Measurements from ENCODE around the gene LAIR1. TPM values are rescaled to one million over a fixed set of nuclear protein-coding genes. Genes with fewer than 3 reads are reported as not detected.
"Not testable (repeated sequence)": the region's sequence is repeated elsewhere in the genome, so short reads cannot be mapped to it uniquely, and the experiment has no call there.

The LAIR1 gene
- total RNA-seq, 2 donors from 2014 or later, result 2.2 to 15.6 TPM

DNA sequence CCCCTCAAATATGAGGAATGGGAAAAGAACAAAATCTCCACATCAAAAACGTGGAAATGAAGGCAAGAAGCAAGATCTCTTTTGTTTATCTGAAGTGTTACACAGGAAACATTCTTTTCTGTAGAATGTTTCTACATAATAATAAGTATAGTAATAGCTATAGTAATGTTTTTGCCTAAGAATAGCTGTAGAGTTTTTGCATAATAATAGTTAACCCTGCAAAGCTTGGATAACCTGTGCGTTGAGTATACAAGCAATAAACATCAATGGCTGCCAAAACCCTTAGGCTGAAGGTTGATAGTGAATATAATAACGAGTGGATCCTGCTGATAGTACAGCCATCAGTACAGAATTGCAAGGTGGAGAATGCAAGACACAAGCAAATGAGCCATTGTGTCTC lies 40.7 kb downstream of the LAIR1 start:
- no peaks in the 10 kb centered on the region for H3K9me3 Mint-ChIP-seq
- H3K27me3 Mint-ChIP-seq, result peaks cover 28% of the 10 kb centered on the region
- H3K4me1 Mint-ChIP-seq, result peaks cover 8% of the 10 kb centered on the region
- no peaks in the 10 kb centered on the region for H3K36me3 Mint-ChIP-seq (ENCODE audit: low read depth)
- no peak for ATAC-seq (replicated peaks)
- no peak overlapping the region for H3K4me3 Mint-ChIP-seq
- H3K27ac Mint-ChIP-seq, result no peak overlapping the region

DNA sequence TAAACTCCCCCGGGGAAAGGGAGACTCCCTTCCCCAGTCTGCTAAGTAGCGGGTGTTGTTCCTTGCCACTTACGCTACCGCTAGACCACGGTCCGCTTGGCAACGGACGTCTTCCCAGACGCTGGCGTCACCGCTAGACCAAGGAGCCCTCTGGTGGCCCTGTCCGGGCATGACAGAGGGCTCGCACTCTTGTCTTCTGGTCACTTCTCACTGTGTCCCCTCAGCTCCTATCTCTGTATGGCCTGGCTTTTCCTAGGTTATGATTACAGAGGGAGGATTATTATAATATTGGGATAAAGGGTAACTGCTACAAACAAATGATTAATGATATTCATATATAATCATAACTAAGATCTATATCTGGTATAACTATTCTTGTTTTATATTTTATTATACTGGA lies 41.8 kb downstream of the LAIR1 start:
- not testable (repeated sequence) for H3K36me3 Mint-ChIP-seq (ENCODE audit: low read depth); H3K27ac Mint-ChIP-seq; H3K9me3 Mint-ChIP-seq; H3K4me3 Mint-ChIP-seq; H3K4me1 Mint-ChIP-seq; ATAC-seq (replicated peaks)
- peaks cover 28% of the 10 kb centered on the region for H3K27me3 Mint-ChIP-seq

DNA sequence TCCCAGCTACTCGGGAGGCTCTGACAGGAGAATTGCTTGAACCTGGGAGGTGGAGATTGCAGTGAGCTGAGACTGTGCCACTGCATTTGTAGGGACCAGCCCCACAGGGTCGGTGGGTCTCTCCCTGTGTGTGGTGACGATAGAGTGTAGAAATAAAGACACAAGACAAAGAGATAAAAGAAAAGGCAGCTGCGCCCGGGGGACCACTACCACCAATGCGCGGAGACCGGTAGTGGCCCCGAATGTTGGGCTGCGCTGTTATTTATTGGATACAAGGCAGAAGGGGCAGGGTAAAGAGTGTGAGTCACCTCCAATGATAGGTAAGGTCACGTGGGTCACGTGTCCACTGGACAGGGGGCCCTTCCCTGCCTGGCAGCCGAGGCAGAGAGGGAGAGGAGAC lies 42.4 kb downstream of the LAIR1 start:
- not testable (repeated sequence) for H3K4me3 Mint-ChIP-seq; H3K4me1 Mint-ChIP-seq; H3K27ac Mint-ChIP-seq; H3K36me3 Mint-ChIP-seq (ENCODE audit: low read depth); H3K9me3 Mint-ChIP-seq; ATAC-seq (replicated peaks)
- H3K27me3 Mint-ChIP-seq, result peaks cover 32% of the 10 kb centered on the region

DNA sequence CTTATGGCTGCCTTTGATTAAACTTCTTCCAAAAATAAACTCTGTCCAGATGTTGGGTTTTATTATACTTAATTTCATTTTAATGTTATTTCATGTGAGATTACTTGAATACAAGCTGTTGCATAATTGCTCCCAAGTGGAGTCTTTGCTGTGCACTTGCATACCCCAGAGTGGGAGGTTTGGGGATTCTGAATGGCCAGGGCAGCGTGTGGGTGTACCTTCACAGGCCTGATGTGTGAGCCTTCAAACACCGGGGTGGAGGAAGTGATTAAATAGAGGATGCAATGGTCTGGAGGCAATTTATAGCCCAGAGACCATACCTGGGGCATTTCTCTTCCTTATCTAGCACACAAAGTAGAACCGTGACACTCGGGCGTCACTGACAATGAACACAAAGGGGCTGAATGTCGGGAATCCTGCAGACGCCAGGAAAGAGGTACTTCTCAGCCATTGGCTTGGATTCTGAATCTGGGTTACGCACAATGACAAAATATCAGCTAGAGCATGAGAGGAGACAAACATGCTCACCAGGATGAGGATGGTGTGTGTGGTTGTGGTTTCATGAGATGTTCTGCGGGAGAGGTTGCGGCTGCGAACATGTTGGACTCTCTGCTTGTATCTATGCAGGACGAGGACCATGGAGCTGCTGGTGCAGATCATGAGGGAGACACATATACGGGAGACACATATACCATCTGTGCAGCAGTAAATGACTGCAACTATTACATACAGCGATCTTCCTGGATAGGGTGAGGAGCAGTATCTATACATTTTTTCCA lies 44.6 kb downstream of the LAIR1 start:
- H3K9me3 Mint-ChIP-seq, result no peaks in the 10 kb centered on the region
- no peak overlapping the region for H3K27ac Mint-ChIP-seq
- ATAC-seq (replicated peaks), result no peak
- no peaks in the 10 kb centered on the region for H3K36me3 Mint-ChIP-seq (ENCODE audit: low read depth)
- no peaks in the 10 kb centered on the region for H3K4me1 Mint-ChIP-seq
- H3K27me3 Mint-ChIP-seq, result peaks cover 31% of the 10 kb centered on the region
- no peak overlapping the region for H3K4me3 Mint-ChIP-seq

DNA sequence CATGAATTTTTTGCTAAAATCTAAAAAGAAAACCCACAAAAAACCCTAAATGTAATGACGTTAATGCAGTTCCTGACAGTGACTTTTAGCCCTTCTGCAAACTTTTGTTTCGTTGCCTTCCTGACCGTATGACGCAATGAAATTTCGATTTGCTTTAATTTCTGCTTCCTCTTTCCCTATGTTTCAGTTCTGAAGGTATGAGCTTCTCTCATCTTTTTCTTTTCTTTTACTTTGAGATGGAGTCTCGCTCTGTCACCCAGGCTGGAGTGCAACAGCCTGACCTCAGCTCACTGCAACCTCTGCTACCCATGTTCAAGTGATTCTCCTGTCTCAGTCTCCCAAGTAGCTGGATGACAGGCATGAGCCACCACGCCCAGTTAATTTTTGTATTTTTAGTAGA lies 45.7 kb downstream of the LAIR1 start:
- no peak overlapping the region for H3K4me3 Mint-ChIP-seq
- no peaks in the 10 kb centered on the region for H3K4me1 Mint-ChIP-seq
- H3K9me3 Mint-ChIP-seq, result no peaks in the 10 kb centered on the region
- no peak for ATAC-seq (replicated peaks)
- no peak overlapping the region for H3K27ac Mint-ChIP-seq
- H3K27me3 Mint-ChIP-seq, result peaks cover 25% of the 10 kb centered on the region
- no peaks in the 10 kb centered on the region for H3K36me3 Mint-ChIP-seq (ENCODE audit: low read depth)

DNA sequence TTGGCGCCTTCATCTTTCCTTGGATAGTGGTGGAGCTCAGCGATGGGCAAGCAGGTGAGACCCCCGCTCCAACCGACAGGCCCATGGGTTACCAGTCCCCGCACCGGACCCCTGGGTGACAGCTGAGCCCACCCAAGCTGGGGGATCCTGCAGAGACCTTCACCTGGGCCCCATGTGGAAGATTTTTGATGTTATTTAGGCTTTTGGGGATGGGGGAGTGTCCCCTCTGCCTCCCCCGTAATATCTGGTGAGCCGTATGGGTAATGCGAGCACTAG lies 46.8 kb downstream of the LAIR1 start:
- no peaks in the 10 kb centered on the region for H3K4me1 Mint-ChIP-seq
- no peaks in the 10 kb centered on the region for H3K9me3 Mint-ChIP-seq
- peaks cover 29% of the 10 kb centered on the region for H3K27me3 Mint-ChIP-seq

DNA sequence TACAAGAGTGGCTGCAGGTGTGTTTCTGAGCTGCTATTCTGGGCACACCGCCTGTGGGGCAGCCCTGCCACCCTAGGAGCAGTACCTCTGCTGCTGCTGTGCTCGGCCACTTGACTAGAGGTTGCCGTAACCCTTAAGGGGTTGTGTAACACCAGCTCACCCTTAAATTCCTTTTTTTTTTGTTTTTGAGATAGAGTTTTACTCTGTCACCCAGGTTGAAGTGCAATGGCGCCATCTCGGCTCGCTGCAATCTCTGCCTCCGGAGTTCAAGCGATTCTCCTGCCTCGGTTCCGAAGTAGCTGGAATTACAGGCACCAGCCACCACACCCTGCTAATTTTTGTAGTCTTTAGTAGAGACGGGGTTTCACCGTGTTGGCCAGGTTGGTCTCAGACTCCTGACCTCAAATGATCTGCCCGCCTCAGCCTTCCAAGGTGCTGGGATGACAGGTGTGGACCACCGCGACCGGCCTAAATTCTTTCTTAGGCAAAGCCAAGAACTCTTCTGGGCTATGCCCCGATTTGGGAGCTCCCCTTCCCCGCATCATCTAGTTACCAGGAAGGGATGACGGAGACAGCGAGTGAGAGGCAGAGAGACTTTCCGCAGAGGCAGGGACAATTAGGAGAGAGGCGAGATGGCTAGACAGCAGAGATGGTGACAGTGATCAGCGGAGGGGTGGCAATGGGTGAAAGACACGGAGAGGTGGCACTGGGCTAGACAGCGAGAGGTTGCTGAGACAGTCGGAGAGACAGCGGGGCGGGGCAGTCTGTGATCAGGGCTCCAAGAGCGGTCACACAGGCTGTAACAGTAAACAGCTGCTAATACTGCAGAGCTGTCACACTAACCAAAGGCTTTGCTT lies 47.4 kb downstream of the LAIR1 start:
- H3K9me3 Mint-ChIP-seq, result no peaks in the 10 kb centered on the region
- ATAC-seq (replicated peaks), result no peak
- no peaks in the 10 kb centered on the region for H3K36me3 Mint-ChIP-seq (ENCODE audit: low read depth)
- peaks cover 32% of the 10 kb centered on the region for H3K27me3 Mint-ChIP-seq
- H3K4me3 Mint-ChIP-seq, result no peak overlapping the region
- H3K27ac Mint-ChIP-seq, result no peak overlapping the region
- no peaks in the 10 kb centered on the region for H3K4me1 Mint-ChIP-seq

More for the DNA sequence above, 46.8 kb downstream of the LAIR1 start:
- H3K27ac Mint-ChIP-seq, result no peak overlapping the region
- no peak overlapping the region for H3K4me3 Mint-ChIP-seq
- no peak for ATAC-seq (replicated peaks)
- no peaks in the 10 kb centered on the region for H3K36me3 Mint-ChIP-seq (ENCODE audit: low read depth)

DNA sequence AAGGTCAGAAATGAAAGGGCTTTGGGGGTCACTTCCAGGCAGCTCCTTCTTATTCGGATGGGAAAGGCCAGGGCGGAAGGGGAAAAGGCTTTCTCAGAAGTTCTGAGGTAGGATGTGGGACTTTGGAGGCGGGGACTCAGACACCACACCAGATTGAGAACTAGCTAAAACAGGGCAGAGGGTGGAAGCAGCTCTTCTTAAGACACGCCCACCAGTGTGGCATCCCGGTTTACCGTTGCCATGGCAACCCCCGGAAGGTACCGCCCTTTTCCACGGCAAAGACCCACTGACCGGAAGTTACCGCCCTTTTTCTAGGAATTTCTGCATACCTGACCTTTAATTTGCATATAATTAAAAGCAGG lies 48.0 kb downstream of the LAIR1 start:
- Mint-ChIP-seq H3K27me3 (peaks cover 26% of the 10 kb centered on the region), H3K36me3 (ENCODE audit: low read depth) (no peaks in the 10 kb centered on the region), H3K4me1 (no peaks in the 10 kb centered on the region), H3K27ac (no peak overlapping the region), H3K4me3 (no peak overlapping the region), H3K9me3 (no peaks in the 10 kb centered on the region)
- no peak for ATAC-seq (replicated peaks)

DNA sequence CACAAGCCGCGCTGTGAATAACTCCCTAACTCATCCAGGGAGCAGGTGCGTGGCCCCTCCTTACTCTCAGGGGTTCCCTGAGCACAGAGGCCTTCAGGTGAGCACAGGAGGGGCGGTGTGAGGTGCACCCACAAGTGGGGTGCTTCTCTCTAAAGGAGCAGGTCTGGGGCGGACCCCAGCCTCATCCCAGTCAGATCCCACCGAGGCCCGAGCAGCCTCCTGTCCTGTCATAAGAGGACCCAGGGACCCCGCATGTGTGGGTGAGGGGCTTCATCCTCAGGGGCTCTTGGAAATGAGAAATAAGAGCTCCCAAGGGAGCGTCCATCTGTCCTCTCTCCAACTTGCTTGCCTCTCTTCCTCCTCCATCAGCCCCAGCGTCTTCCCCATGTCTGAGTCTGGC lies 48.8 kb downstream of the LAIR1 start:
- H3K9me3 Mint-ChIP-seq, result no peaks in the 10 kb centered on the region
- ATAC-seq (replicated peaks), result no peak
- H3K27ac Mint-ChIP-seq, result no peak overlapping the region
- peaks cover 23% of the 10 kb centered on the region for H3K27me3 Mint-ChIP-seq
- no peaks in the 10 kb centered on the region for H3K36me3 Mint-ChIP-seq (ENCODE audit: low read depth)
- H3K4me3 Mint-ChIP-seq, result no peak overlapping the region
- H3K4me1 Mint-ChIP-seq, result no peaks in the 10 kb centered on the region

DNA sequence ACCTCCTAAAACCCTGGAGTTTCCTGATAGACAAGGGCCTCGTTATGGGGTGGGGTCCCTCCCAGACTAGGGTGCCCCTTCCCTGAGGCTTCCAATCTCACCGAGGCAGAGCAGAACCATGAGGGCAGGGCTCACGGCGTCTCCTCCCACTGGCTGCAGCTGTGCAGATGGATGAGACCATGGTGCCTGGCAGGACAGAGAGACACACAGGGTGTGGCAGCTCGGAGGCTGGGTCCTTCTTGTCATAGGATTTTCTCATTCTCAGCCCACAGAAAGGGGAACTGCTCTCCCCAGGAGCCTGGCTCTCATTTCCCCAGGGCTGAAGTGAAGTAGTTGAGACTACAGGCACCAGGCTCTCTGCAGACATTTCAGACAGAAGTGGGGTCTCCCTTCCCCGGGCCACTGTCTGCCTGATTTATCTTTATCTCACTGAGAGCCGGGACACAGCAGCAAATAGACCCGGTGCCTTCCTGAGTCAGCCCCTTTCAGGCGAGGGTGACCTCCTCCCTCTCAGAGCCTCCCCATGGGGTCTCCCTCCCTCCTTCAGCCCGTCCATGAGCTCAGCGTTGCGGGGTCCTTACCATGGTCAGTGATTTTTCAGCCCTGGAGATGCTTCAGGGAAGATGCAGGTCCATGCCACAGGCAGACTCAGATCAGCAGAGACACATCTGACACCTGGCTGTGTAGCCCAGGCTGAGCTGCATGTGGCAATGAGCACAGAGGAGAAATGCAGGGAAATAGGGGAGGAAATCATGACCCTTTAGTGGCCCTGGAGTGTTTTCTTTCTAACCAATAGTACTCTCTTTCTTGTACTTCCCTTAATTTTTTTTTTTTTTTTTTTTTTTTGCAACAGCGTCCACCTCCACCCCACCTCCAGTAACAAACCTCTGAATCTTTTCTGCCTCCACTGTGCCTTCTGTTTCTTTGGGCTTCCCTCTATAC lies 52.0 kb downstream of the LAIR1 start, which contains the start of gene LILRA5:
Gene LILRA5, minus strand, starts transcription at position 731 of the 942 bp plus-strand sequence. Its CDS starts 147 bp downstream, at position 584.
- Mint-ChIP-seq H3K27me3 (peaks cover 21% of the 10 kb centered on the region), H3K36me3 (ENCODE audit: low read depth) (no peaks in the 10 kb centered on the region)
- no peak for ATAC-seq (replicated peaks)

DNA sequence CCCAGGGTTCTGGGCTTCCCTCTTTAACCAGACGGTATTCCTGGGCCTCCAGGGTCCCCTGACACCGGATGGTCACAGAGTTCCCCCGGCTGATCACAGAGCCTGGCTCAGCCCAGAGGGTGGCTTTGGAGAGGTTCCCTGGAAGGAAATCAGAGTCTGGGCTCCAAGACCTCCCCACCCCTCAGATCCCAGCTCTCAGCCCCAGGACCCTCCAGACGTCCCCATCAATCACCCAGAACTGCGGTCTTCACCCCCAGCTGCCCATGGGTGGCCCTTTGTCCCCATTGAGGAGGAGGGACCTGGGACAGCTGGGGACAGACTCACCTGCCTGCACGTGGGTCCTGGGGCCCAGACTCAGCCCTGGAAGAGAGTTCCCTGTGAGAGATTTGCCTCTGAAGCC lies 52.7 kb downstream of the LAIR1 start:
- ATAC-seq (replicated peaks), result no peak
- no peak overlapping the region for H3K4me3 Mint-ChIP-seq
- H3K9me3 Mint-ChIP-seq, result no peaks in the 10 kb centered on the region
- H3K4me1 Mint-ChIP-seq, result no peaks in the 10 kb centered on the region
- H3K36me3 Mint-ChIP-seq (ENCODE audit: low read depth), result no peaks in the 10 kb centered on the region
- no peak overlapping the region for H3K27ac Mint-ChIP-seq
- peaks cover 17% of the 10 kb centered on the region for H3K27me3 Mint-ChIP-seq

More for the DNA sequence above, 52.0 kb downstream of the LAIR1 start, which contains the start of gene LILRA5:
- H3K4me3 Mint-ChIP-seq, result no peak within 1 kb of the TSS
- H3K9me3 Mint-ChIP-seq, result no peaks in the 10 kb centered on the region
- no peak within 1 kb of the TSS for H3K27ac Mint-ChIP-seq
- H3K4me1 Mint-ChIP-seq, result no peaks in the 10 kb centered on the region

DNA sequence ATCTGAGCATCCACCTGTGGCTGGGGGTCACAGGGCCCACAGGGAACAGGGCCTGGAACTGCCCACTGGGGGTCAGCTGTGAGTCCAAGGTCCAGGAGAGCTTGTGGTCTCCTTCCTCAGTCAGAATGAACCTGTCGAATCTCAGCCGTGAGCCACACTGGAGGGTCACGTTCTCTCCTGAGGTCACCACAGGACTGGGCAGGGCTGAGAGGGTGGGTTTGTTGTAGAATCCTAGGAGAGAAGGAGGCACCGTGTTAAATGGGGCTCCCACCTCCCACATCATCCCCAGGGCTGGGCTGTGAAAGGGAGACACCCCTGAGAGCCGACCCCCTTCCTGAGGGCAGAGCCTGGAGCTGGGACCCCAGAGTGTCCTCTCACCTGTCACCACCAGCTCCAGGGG lies 53.2 kb downstream of the LAIR1 start:
- H3K27ac Mint-ChIP-seq, result no peak overlapping the region
- no peaks in the 10 kb centered on the region for H3K36me3 Mint-ChIP-seq (ENCODE audit: low read depth)

DNA sequence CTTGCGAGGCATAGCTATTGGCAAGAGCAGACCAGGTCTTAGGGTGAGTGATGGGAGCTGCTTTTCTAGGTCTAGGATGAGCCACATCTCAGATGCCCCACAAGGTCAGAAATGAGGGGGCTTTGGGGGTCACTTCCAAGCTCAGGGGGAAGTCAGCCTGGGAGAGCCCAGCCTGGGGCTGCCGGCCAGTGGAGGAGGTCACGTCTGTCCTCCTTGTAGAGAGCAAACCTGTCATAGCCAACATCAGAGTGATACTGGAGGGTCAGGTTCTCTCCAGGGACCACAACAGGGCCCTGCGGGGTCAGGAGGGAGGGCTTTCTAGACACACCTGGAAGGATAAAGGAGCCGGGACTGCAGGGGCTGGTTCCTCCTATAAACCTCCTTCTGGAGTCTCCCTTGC lies 54.2 kb downstream of the LAIR1 start:
- peaks cover 17% of the 10 kb centered on the region for H3K27me3 Mint-ChIP-seq
- H3K9me3 Mint-ChIP-seq, result no peaks in the 10 kb centered on the region
- no peak overlapping the region for H3K27ac Mint-ChIP-seq
- no peak for ATAC-seq (replicated peaks)
- no peak overlapping the region for H3K4me3 Mint-ChIP-seq
- H3K4me1 Mint-ChIP-seq, result no peaks in the 10 kb centered on the region
- no peaks in the 10 kb centered on the region for H3K36me3 Mint-ChIP-seq (ENCODE audit: low read depth)

More for the DNA sequence above, 53.2 kb downstream of the LAIR1 start:
- Mint-ChIP-seq H3K9me3 (no peaks in the 10 kb centered on the region), H3K4me1 (no peaks in the 10 kb centered on the region), H3K27me3 (peaks cover 17% of the 10 kb centered on the region), H3K4me3 (no peak overlapping the region)
- no peak for ATAC-seq (replicated peaks)

DNA sequence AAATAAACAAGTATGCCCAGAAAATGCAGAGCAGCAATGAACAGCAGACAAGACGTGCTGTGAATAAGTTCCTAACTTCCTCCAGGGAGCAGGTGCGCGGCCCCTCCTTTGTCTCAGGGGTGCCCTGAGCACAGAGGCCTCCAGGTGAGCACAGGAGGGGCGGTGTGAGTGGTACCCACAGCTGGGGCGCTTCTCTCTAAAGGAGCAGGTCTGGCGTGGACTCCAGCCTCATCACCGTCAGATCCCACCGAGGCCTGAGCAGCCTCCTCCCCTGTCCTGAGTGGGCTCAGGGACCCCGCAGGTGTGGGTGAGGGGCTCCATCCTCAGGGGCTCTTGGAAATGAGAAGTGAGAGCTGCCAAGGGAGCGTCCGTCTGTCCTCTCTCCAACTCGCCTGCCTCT lies 54.9 kb downstream of the LAIR1 start:
- Mint-ChIP-seq H3K4me1 (peaks cover 4% of the 10 kb centered on the region), H3K36me3 (ENCODE audit: low read depth) (no peaks in the 10 kb centered on the region), H3K9me3 (peaks cover 2% of the 10 kb centered on the region), H3K4me3 (no peak overlapping the region), H3K27ac (no peak overlapping the region), H3K27me3 (peaks cover 17% of the 10 kb centered on the region)
- ATAC-seq (replicated peaks), result no peak
